GM10248 (cell line): ENCODE data around the gene HIGD1B.

Experiments used
- CTCF ChIA-PET: fragments of 300-600 bp; sonication (Branson Sonifier 250); formaldehyde crosslinking; extraction: SDS; loops from one replicate; lab custom pipeline; 2021; ENCODE audit warnings: antibody characterized with exemption; lab: Yijun Ruan, JAX
- POLR2A ChIA-PET: fragments of 350-650 bp; sonication (Branson Sonifier 250); formaldehyde crosslinking; extraction: SDS; loops from one replicate; lab custom pipeline; 2020; ENCODE audit warnings: antibody characterized with exemption; lab: Yijun Ruan, JAX
- DNase-seq: peaks from one replicate; pipeline ENCODE4 v3.0.0; 2012; ENCODE audit errors: extremely low spot score
- TF ChIP-seq, protein P1 (sequence below): IDR thresholded peaks from 2 replicates; pipeline ENCODE4 v1.5.1; 2012; ENCODE audit warnings: mild to moderate bottlenecking, low read depth; ENCODE audit errors: extremely low read depth, missing control alignments, control extremely low read depth

HIGD1B gene

DNA sequence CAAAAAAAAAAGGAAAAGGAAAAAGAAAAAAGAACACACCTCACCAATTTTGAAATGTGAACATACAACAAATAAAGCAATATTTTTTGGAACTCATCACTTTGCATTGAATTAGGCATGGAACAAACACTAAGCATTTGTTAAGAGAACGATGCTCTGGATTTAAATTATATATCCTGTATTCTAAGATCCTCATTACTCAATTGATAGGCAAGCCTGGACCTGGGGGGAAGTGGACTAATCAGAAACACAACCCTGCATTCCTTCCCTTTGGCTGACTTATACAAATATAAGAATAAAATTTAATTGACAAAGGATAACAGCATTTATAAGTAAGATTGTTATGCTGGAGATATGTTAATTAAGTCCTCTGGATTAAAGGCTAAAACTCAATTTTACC, 19.8 kb upstream of the HIGD1B start:
- POLR2A ChIA-PET, result interaction anchor here (0.5 kb wide), 1 partner anchor 333 kb away, joined by 6 read pairs; no protein-coding TSS in a partner anchor
- no peak for DNase-seq
- CTCF ChIA-PET, result interaction anchor here (1.2 to 1.7 kb wide), 3 partner anchors 13 to 52 kb away, joined by 3 to 7 read pairs (median 4); no protein-coding TSS in a partner anchor
- TF ChIP-seq, protein P1, sequence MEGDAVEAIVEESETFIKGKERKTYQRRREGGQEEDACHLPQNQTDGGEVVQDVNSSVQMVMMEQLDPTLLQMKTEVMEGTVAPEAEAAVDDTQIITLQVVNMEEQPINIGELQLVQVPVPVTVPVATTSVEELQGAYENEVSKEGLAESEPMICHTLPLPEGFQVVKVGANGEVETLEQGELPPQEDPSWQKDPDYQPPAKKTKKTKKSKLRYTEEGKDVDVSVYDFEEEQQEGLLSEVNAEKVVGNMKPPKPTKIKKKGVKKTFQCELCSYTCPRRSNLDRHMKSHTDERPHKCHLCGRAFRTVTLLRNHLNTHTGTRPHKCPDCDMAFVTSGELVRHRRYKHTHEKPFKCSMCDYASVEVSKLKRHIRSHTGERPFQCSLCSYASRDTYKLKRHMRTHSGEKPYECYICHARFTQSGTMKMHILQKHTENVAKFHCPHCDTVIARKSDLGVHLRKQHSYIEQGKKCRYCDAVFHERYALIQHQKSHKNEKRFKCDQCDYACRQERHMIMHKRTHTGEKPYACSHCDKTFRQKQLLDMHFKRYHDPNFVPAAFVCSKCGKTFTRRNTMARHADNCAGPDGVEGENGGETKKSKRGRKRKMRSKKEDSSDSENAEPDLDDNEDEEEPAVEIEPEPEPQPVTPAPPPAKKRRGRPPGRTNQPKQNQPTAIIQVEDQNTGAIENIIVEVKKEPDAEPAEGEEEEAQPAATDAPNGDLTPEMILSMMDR, result no peak

DNA sequence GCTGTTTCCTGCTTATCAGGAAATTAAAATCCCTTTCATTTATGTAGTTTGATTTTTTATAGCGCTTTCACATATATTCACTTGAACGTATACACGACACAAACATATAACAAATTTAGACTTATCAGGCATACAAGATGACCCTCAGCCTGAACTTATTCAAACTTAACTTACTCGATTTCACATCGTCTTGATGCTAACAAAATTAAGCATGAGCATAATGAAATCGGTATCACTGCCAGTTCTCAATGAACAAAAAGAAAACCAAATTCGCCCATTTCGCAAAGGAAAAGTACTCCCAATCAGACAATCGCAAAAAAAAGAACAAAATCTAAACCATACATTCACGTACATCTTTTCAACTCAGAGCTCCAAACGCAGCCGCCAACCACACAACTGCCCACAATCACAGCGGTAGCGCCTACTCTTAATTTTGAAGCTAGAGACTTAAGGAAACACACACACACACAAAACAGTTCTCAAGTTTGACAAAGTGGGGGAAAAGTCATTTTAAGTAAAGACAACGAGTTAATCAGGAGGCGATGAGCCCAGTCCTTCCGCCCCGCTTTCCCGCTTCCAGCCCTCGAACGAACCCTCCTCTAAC, 18.7 kb upstream of the HIGD1B start:
- ChIA-PET POLR2A (no interaction called here), CTCF (interaction anchor here (1.0 to 1.7 kb wide), 4 partner anchors 12 to 53 kb away, joined by 3 to 7 read pairs (median 4); no protein-coding TSS in a partner anchor)
- TF ChIP-seq, protein P1, result no peak
- no peak for DNase-seq

DNA sequence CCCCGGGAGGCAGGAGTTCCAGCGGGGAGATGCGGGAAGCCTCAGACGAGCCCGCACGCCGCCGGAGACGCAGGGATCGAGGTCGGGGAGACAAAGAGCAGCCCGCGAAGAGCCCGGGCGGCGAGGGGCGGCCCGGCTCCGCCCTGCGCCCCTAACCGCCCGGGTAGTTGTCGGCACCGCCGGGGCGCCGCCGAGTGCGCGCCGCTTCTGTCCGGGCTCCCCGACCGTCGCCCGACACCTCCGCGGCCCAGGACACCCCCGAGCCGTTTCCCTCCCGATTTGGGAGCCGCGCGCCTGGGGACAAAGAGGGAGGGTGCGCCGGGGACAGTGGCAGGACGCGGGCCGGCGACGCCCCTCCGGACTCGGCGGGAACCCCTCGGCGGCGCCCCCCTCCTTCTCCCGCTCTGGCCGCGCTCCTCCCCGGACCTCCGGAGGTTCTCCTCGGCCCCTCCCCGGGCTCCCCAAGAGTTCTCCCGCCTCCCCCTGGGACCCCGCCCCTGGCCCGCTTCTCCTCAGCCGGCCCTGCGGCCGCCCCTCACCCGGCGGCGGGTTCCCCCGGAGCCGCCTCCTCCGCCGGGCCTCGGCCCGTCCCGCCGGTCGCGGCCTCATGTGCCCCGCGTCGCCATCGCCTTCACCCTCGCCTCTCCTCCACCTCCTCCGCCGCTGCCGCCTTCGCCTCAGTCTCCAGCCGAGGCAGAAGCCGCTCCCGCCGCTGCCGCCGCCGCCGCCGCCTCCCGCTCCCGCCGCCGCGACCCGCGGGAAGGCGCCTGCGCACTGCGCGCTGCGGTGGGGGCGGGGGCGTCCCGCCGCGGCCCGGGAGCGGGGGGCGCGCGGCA, 17.9 kb upstream of the HIGD1B start, which contains the start of gene GJC1:
TSS of gene GJC1 (minus strand) at position 765 of the 836 bp plus-strand sequence. CDS start 24,470 bp downstream, outside the sequence.
- peak; percentile 61 for DNase-seq
- ChIA-PET CTCF (interaction anchor here (1.0 to 1.7 kb wide), 3 partner anchors 49 to 54 kb away, joined by 3 to 7 read pairs (median 4); no protein-coding TSS in a partner anchor), POLR2A (no interaction called here)
- TF ChIP-seq, protein P1, result no peak

DNA sequence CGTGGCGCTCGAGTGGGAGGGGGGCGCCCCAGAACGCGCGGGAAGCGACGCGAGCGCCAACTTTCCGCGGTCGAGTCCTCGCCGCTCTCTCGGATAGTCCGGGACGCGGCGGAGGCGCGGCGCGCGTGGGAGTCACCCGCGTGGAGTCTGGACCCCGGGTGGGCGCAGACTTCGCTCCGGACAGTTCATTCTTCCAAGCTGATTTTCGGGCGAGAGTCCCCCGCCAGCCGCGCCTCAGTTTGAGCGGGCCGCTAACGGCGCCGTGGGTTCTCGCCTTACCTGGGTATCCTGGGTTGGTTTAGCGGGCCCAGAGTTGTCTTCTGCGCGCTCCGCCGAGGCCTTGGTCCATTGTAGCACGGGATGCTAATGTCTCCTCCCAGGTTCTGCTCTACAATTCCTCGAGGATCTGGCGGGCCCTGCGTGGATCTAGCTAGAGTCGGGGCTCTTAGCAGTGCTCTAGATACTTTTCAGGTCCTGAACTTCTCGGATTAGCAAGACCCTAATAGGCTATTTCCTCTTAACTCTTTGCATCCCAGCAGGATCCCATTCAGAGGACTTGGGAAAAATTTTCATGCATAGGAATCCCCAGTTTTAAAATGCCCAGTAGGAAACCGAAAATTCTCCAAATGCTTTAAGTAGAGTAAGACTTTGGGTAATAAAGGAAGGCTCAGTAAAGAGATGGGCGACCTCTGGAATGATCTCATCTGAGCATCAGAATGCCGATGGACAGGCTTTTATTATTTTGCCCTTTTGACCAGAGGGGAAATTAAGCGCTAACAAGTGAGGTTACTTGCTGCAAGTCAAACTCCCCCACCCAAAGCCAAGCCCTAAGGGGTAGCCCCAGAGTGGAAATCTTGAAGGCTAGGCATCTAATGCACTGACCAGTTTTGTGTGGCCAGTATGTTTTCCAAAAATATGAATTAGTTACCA, 17.1 kb upstream of the HIGD1B start:
- DNase-seq, result no peak
- POLR2A ChIA-PET, result interaction anchor here (0.6 kb wide), 1 partner anchor 19 kb away, joined by 4 read pairs; no protein-coding TSS in a partner anchor
- TF ChIP-seq, protein P1, result no peak
- CTCF ChIA-PET, result interaction anchor here (0.7 to 1.3 kb wide), 3 partner anchors 17 to 51 kb away, joined by 3 to 5 read pairs (median 3); no protein-coding TSS in a partner anchor

DNA sequence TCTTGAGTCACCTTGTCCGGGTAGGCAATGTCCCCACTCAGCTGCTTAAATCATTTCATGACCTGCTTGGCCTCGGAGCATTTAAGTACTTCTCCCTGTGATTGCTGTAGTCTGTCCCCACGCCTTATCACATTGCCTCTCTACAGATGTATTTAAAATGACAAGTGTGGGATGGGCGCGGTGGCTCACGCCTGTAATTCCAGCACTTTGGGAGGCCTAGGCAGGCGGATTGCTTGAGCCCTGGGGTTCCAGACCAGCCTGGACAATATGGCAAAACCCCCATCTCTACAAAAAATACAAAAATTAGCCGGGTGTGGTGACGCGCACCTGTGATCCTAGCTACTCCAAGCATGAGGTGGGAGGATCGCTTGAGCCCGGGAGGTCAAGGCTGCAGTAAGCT, 16.3 kb upstream of the HIGD1B start:
- DNase-seq, result no peak
- TF ChIP-seq, protein P1, result no peak
- CTCF ChIA-PET, result interaction anchor here (0.7 to 2.0 kb wide), 4 partner anchors 9 to 52 kb away, joined by 3 to 5 read pairs (median 4); no protein-coding TSS in a partner anchor
- POLR2A ChIA-PET, result interaction anchor here (0.6 kb wide), 1 partner anchor 20 kb away, joined by 4 read pairs; no protein-coding TSS in a partner anchor
